Measurements from ENCODE around the gene MYO1D.

DNA sequence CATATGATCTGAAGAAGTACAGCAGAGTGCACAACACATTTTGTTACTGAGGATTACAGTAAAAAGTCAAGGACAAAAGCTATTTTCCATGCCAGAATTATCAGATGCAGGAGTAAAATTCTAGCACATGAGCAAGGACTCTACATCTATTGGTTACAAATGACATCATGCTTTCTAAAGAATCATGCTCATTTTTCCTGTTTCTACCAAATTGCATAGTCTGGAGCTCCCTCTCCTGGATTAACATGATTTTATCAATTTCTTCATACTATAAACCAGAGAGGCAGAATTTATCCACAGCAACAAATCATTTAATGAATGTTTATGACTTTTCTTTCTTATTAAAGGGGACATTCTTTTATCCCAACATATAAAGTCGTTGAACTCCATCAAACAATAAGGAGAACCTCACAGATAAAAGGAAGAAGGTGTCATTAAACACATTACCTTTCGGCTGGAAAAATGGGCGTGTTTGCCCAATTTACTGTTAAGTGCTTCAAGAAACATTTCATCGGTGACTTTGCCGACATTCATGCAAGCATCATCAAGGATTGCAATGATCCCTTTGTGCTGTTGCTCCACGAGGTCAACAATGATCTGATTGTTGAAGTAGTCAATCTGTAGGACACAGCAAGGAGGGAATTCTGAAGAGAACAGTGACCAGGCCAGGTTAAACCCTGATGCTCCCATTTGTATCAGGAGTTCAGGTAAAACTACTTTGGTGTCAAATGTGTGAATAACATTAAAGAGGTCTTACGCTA lies 121.7 kb downstream of the MYO1D start:
- TF ChIP-seq CTCF (IDR thresholded peaks at IDR 0.05) (no peak), POLR2A (IDR thresholded peaks at IDR 0.05) (no peak)
